DND-41 (cell line): ENCODE measurements around the gene SRRM3.
"Not testable (repeated sequence)": the region's sequence is repeated elsewhere in the genome, so short reads cannot be mapped to it uniquely, and the experiment has no call there.

ENCODE experiments used
- ATAC-seq: fragments of 200-7000 bp; cut with Tn5 transposase; 3 replicates; pipeline ENCODE4 v1.9.1; 2021; ENCODE audit warnings: low read depth; ENCODE audit not compliant: insufficient read depth
- DNase-seq: peaks from one replicate; pipeline ENCODE4 v3.0.0-alpha.2; 2020
- H2AFZ ChIP-seq: 2 replicates; pipeline ENCODE4 v1.6.0; 2012; ENCODE audit warnings: low read depth, low read length
- H3K27ac ChIP-seq: 2 replicates; pipeline ENCODE4 v1.5.1; 2012; ENCODE audit warnings: low read length, inconsistent platforms
- H3K27me3 ChIP-seq: fragments of 200-600 bp; sonication (generic); 2 replicates; pipeline ENCODE4 v1.6.0; 2012; ENCODE audit warnings: low read length, mild to moderate bottlenecking, inconsistent platforms; ENCODE audit not compliant: insufficient read depth, poor library complexity
- H3K36me3 ChIP-seq: 2 replicates; pipeline ENCODE4 v1.5.1; 2012; ENCODE audit warnings: low read length, inconsistent platforms; ENCODE audit not compliant: insufficient read depth
- H3K4me1 ChIP-seq: 2 replicates; pipeline ENCODE4 v1.5.1; 2012; ENCODE audit warnings: mild to moderate bottlenecking, low read length; ENCODE audit not compliant: insufficient read depth
- H3K4me2 ChIP-seq: 2 replicates; pipeline ENCODE4 v1.6.0; 2012; ENCODE audit warnings: mild to moderate bottlenecking, moderate library complexity, low read length, inconsistent platforms; ENCODE audit not compliant: insufficient read depth
- H3K4me3 ChIP-seq, 2 experiments: fragments of 200-600 bp in 1 of 2; shearing (Covaris generic) in 1 of 2; 2 replicates each; pipeline ENCODE4 v1.5.1; 2012 to 2016; ENCODE audit warnings: inconsistent platforms in 2 of 2, low read length in 2 of 2, mild to moderate bottlenecking in 2 of 2, low read depth in 1 of 2, moderate library complexity in 1 of 2
- H3K79me2 ChIP-seq: 2 replicates; pipeline ENCODE4 v1.6.0; 2012; ENCODE audit warnings: low read length, inconsistent platforms; ENCODE audit not compliant: insufficient read depth
- H3K9ac ChIP-seq: 2 replicates; pipeline ENCODE4 v1.6.0; 2012; ENCODE audit warnings: low read depth, mild to moderate bottlenecking, inconsistent platforms, low read length, moderate library complexity
- H3K9me3 ChIP-seq: 2 replicates; pipeline ENCODE4 v1.5.1; 2012; ENCODE audit warnings: low read length, moderate library complexity, mild to moderate bottlenecking, inconsistent platforms; ENCODE audit not compliant: insufficient read depth, severe bottlenecking
- H4K20me1 ChIP-seq: 2 replicates; pipeline ENCODE4 v1.6.0; 2012; ENCODE audit warnings: low read length; ENCODE audit not compliant: insufficient read depth
- CTCF ChIP-seq: IDR thresholded peaks from 2 replicates; pipeline ENCODE4 v1.5.1; 2012; ENCODE audit warnings: borderline replicate concordance, low read length, moderate library complexity, mild to moderate bottlenecking; ENCODE audit not compliant: poor library complexity, severe bottlenecking; ENCODE audit errors: extremely low read depth
- EZH2 ChIP-seq: IDR thresholded peaks from 3 replicates; pipeline ENCODE4 v1.6.1; 2012; ENCODE audit warnings: borderline replicate concordance, low read depth, mild to moderate bottlenecking, moderate library complexity, low read length, inconsistent platforms; ENCODE audit not compliant: severe bottlenecking

SRRM3 gene

DNA sequence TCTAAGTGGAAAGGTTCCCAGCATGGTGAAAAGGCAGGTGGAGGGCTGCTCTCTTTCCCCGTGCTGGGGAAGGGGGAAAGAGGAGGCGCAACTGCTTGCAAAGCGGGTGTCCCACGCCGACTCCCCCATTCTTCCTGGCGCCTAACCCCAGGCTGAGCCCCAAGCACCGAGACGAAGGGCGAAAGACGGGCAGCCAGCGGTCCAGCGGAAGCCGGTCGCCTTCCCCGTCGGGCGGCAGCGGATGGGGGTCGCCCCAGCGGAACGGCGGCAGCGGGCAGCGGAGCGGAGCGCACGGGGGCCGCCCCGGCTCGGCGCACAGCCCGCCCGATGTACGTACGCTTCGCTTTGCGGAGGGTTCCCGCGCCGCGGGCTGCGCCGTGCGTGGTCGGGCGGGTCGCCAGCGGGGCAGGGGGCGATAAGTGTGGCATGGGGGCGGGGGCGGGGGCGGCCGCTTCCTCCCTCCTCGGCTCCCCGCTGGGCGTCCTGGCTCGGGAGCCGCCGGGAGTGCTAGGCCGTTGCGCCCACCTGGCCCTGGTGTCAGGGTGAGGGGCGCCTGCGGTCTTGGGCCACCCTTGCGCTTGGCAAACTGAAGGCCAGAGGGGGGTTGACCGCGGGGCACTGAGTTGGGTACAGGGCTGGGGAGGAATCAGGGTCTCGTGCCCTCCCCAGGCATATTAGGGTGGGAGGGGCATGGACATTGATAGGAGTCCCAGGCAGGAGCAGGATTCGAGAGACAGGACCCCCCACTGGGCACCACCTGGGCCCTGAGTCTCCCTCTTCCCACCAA is 65.6 kb downstream of the SRRM3 start:
- no peak overlapping the region for H3K4me2 ChIP-seq
- no peak for ATAC-seq
- no peak overlapping the region for H3K9ac ChIP-seq

GRCh38 chr7:76267894-76268183 is 66.1 kb downstream of the SRRM3 start:
- Histone ChIP-seq H3K27ac (no peak overlapping the region), H3K79me2 (no peaks in the 10 kb centered on the region), H3K4me1 (no peaks in the 10 kb centered on the region), H3K4me2 (no peak overlapping the region), H4K20me1 (no peaks in the 10 kb centered on the region), H3K9me3 (no peaks in the 10 kb centered on the region), H3K36me3 (no peaks in the 10 kb centered on the region), H2AFZ (no peak overlapping the region), H3K9ac (no peak overlapping the region), H3K27me3 (peaks cover 2% of the 10 kb centered on the region), H3K4me3 (no peak overlapping the region)
- no peak for ATAC-seq
- no peak for DNase-seq
- TF ChIP-seq CTCF (no peak), EZH2 (no peak)

More for the DNA sequence above, 65.6 kb downstream of the SRRM3 start:
- no peaks in the 10 kb centered on the region for H3K27me3 ChIP-seq
- H3K27ac ChIP-seq, result no peak overlapping the region
- no peaks in the 10 kb centered on the region for H3K4me1 ChIP-seq
- H2AFZ ChIP-seq, result no peak overlapping the region
- no peaks in the 10 kb centered on the region for H4K20me1 ChIP-seq
- H3K9me3 ChIP-seq, result no peaks in the 10 kb centered on the region
- H3K79me2 ChIP-seq, result no peaks in the 10 kb centered on the region
- no peak overlapping the region for H3K4me3 ChIP-seq
- H3K36me3 ChIP-seq, result no peaks in the 10 kb centered on the region
- TF ChIP-seq EZH2 (no peak), CTCF (no peak)
- DNase-seq, result no peak

- H3K4me3 ChIP-seq, result no peak overlapping the region
- H3K27me3 ChIP-seq, result peaks cover 7% of the 10 kb centered on the region
- no peak for DNase-seq
- no peaks in the 10 kb centered on the region for H3K9me3 ChIP-seq
- no peak overlapping the region for H2AFZ ChIP-seq
- H4K20me1 ChIP-seq, result no peaks in the 10 kb centered on the region
- no peak overlapping the region for H3K9ac ChIP-seq
- no peaks in the 10 kb centered on the region for H3K79me2 ChIP-seq
- no peak overlapping the region for H3K4me2 ChIP-seq
- H3K4me1 ChIP-seq, result no peaks in the 10 kb centered on the region
- no peak for ATAC-seq
- no peak overlapping the region for H3K27ac ChIP-seq
- no peaks in the 10 kb centered on the region for H3K36me3 ChIP-seq
- TF ChIP-seq CTCF (no peak), EZH2 (no peak)
Measured at GRCh38 chr7:76268376-76268775, 66.7 kb downstream of the SRRM3 start.

DNA sequence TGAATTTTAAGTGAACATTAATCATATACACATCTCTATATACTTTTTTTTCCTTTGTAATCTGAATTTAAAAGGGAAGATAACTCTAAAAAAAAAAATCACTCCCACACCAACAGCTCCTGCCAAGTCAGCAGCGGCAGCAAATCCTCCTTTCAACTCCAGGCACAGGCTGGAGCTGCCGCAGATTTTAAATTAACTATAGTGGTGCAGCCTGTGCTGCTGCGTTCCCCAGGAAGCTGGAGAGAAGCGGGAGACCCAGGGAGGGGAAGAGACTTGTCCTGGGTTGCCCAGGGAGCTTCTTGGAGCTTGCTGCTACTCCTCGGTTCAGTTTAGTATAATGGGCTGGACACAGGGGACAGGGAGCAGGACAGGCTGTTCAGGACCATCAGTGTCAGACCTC is 68.2 kb downstream of the SRRM3 start:
- Histone ChIP-seq H3K36me3 (no peaks in the 10 kb centered on the region), H3K4me1 (no peaks in the 10 kb centered on the region), H3K79me2 (no peaks in the 10 kb centered on the region), H3K9ac (no peak overlapping the region), H3K4me3 (no peak overlapping the region), H3K9me3 (no peaks in the 10 kb centered on the region), H3K27me3 (peaks cover 13% of the 10 kb centered on the region), H2AFZ (no peak overlapping the region), H3K27ac (no peak overlapping the region), H4K20me1 (no peaks in the 10 kb centered on the region; the same call in 1 of the 2 replicates), H3K4me2 (no peak overlapping the region)
- ATAC-seq (no peak), DNase-seq (no peak)
- TF ChIP-seq EZH2 (no peak), CTCF (no peak)

GRCh38 chr7:76271384-76271783 is 69.7 kb downstream of the SRRM3 start:
- peaks cover 13% of the 10 kb centered on the region for H3K27me3 ChIP-seq
- not testable (repeated sequence) for H3K27ac ChIP-seq, DNase-seq, H4K20me1 ChIP-seq, H3K4me2 ChIP-seq, H2AFZ ChIP-seq, H3K4me3 ChIP-seq, H3K36me3 ChIP-seq, H3K9me3 ChIP-seq, H3K79me2 ChIP-seq, H3K4me1 ChIP-seq, ATAC-seq, H3K9ac ChIP-seq
